Measurements from ENCODE around the gene HEATR3.
A peak's percentile ranks its signal among the peaks of the same experiment; 100 is the strongest.
"Not testable (repeated sequence)": the region's sequence is repeated elsewhere in the genome, so short reads cannot be mapped to it uniquely, and the experiment has no call there.

The HEATR3 gene

GRCh38 chr16:50132571-50132970 lies 66.8 kb downstream of the HEATR3 start:
- not testable (repeated sequence) for H3K36me3 ChIP-seq (ENCODE audit: control insufficient read depth, insufficient read depth, low read length); H3K9me3 ChIP-seq (ENCODE audit: control insufficient read depth, insufficient read depth, low read length); H3K27me3 ChIP-seq (ENCODE audit: control insufficient read depth, insufficient read depth, low read length); H3K27ac ChIP-seq (ENCODE audit: low read length); DNase-seq (ENCODE audit: low read depth, low spot score); H3K4me3 ChIP-seq (ENCODE audit: low read length); H3K4me1 ChIP-seq (ENCODE audit: control insufficient read depth, insufficient read depth, low read length)
- no CpG with 5 or more reads among the region's 7 CpGs for WGBS (ENCODE audit: insufficient coverage, insufficient read length)

DNA sequence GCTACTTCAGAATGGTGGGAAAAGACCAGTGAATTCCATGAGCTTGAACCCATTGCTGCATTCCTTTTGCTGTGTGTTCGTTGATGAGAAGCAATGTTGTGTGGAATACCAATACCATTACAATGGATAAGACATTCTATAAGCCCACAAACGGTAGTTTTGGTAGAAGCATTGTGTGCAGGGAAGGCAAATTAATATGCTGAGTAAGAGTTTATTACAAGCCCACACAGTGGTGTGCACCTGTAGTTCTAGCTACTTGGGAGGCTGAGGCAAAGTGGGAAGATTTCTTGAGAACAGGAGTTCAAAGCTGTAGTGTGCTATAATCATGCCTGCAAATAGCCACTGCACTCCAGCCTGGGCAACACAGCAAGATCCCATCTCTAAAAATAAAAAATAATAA lies 67.4 kb downstream of the HEATR3 start:
- Histone ChIP-seq H3K36me3 (ENCODE audit: control insufficient read depth, insufficient read depth, low read length) (no peaks in the 10 kb centered on the region), H3K27me3 (ENCODE audit: control insufficient read depth, insufficient read depth, low read length) (no peaks in the 10 kb centered on the region; the same call in 1 of the 2 replicates), H3K27ac (ENCODE audit: low read length) (no peak overlapping the region), H3K9me3 (ENCODE audit: control insufficient read depth, insufficient read depth, low read length) (no peaks in the 10 kb centered on the region), H3K4me3 (ENCODE audit: low read length) (no peak overlapping the region), H3K4me1 (ENCODE audit: control insufficient read depth, insufficient read depth, low read length) (no peaks in the 10 kb centered on the region)
- DNase-seq (ENCODE audit: low read depth, low spot score): no peak
- WGBS (ENCODE audit: insufficient coverage, insufficient read length): no CpG with 5 or more reads among the region's 2 CpGs

DNA sequence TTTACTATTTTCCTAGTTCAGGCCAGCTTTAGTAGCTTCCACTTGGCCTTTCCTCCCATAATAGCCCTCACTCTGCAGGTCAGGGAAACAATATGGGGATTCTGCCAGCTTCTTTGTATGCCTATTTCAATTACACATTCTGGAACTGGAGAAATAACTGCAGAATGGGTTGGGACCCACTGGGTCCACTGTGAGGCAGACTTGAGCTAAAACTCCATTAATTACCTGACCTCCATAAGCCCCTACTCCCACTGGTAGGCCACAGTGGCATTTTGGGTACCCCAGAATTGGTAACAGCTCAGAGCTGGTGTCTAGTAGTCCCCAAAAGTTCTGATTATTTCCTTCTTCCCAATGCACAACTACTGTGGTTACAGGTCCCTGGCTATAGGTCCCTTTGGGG lies 70.6 kb downstream of the HEATR3 start:
- DNase-seq (ENCODE audit: low read depth, low spot score): no peak

GRCh38 chr16:50137268-50137667 lies 71.5 kb downstream of the HEATR3 start:
- H3K36me3 ChIP-seq (ENCODE audit: control insufficient read depth, insufficient read depth, low read length): no peaks in the 10 kb centered on the region
- no peak for DNase-seq (ENCODE audit: low read depth, low spot score)
- no peaks in the 10 kb centered on the region for H3K9me3 ChIP-seq (ENCODE audit: control insufficient read depth, insufficient read depth, low read length)
- no peaks in the 10 kb centered on the region; the same call in 1 of the 2 replicates for H3K27me3 ChIP-seq (ENCODE audit: control insufficient read depth, insufficient read depth, low read length)
- WGBS (ENCODE audit: insufficient coverage, insufficient read length): no CpG with 5 or more reads among the region's 3 CpGs
- no peak overlapping the region for H3K4me3 ChIP-seq (ENCODE audit: low read length)
- H3K4me1 ChIP-seq (ENCODE audit: control insufficient read depth, insufficient read depth, low read length): no peaks in the 10 kb centered on the region
- H3K27ac ChIP-seq (ENCODE audit: low read length): no peak overlapping the region

More for the DNA sequence above, 70.6 kb downstream of the HEATR3 start:
- Histone ChIP-seq H3K4me1 (ENCODE audit: control insufficient read depth, insufficient read depth, low read length) (no peaks in the 10 kb centered on the region), H3K36me3 (ENCODE audit: control insufficient read depth, insufficient read depth, low read length) (no peaks in the 10 kb centered on the region), H3K9me3 (ENCODE audit: control insufficient read depth, insufficient read depth, low read length) (no peaks in the 10 kb centered on the region), H3K27ac (ENCODE audit: low read length) (no peak overlapping the region), H3K4me3 (ENCODE audit: low read length) (no peak overlapping the region), H3K27me3 (ENCODE audit: control insufficient read depth, insufficient read depth, low read length) (no peaks in the 10 kb centered on the region; the same call in 1 of the 2 replicates)

- DNase-seq (ENCODE audit: low read depth, low spot score): no peak
- Histone ChIP-seq H3K27ac (ENCODE audit: low read length) (no peak overlapping the region), H3K9me3 (ENCODE audit: control insufficient read depth, insufficient read depth, low read length) (no peaks in the 10 kb centered on the region), H3K27me3 (ENCODE audit: control insufficient read depth, insufficient read depth, low read length) (no peaks in the 10 kb centered on the region), H3K36me3 (ENCODE audit: control insufficient read depth, insufficient read depth, low read length) (no peaks in the 10 kb centered on the region), H3K4me3 (ENCODE audit: low read length) (no peak overlapping the region), H3K4me1 (ENCODE audit: control insufficient read depth, insufficient read depth, low read length) (no peaks in the 10 kb centered on the region)
- WGBS (ENCODE audit: insufficient coverage, insufficient read length): no CpG with 5 or more reads among the region's 1 CpG
Observed at GRCh38 chr16:50139580-50139979, 73.8 kb downstream of the HEATR3 start.

- WGBS (ENCODE audit: insufficient coverage, insufficient read length): no CpG with 5 or more reads among the region's 2 CpGs
- H3K9me3 ChIP-seq (ENCODE audit: control insufficient read depth, insufficient read depth, low read length): no peaks in the 10 kb centered on the region
- DNase-seq (ENCODE audit: low read depth, low spot score): no peak
Observed at GRCh38 chr16:50144211-50144610, 78.4 kb downstream of the HEATR3 start.

DNA sequence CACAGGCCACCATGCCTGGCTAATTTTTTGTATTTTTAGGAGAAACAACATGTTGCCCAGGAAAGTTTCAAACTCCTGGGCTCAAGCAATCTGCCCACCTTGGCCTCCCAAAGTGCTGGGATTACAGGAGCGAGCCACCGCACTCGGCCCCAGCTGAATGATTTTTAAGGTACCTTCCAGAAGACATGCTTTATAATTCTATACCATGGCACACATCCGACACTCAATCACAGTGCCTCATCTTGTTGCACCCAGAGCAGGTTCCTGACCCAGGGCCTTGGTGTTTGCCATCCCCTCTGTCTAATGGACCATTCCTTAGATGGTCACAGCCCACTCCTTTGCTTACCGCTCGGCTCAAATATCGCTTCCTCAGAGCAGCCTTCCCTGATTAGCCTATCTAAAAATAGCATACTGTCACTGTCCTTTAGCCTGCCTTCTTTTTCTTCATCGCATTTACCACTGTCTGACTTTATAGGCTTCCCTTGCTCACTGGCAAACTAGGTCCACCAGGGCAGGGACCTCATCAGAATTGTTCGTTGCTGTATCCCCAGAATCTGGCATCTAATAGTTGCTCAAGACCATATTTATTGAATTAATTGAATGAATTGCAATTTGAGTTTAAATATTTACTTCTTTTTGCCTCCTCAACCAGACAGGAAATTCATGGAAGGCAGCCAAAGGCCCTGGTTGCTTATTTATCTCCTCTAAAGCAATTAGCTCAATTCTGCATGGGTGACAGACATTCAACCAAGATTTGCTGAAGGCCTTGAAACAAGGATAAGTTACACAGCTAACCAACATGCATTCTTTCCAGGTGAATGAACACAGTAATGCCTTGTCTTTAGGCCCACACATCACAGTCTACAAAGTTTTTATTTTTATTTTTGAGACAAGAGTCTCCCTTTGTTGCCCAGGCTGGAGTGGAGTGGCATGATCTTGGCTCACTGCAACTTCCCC lies 81.0 kb downstream of the HEATR3 start:
- H3K27me3 ChIP-seq (ENCODE audit: control insufficient read depth, insufficient read depth, low read length): no peaks in the 10 kb centered on the region
- no peak for DNase-seq (ENCODE audit: low read depth, low spot score)
- H3K4me1 ChIP-seq (ENCODE audit: control insufficient read depth, insufficient read depth, low read length): no peaks in the 10 kb centered on the region
- H3K27ac ChIP-seq (ENCODE audit: low read length): no peak overlapping the region
- H3K4me3 ChIP-seq (ENCODE audit: low read length): no peak overlapping the region
- no peaks in the 10 kb centered on the region for H3K9me3 ChIP-seq (ENCODE audit: control insufficient read depth, insufficient read depth, low read length)
- WGBS (ENCODE audit: insufficient coverage, insufficient read length): no CpG with 5 or more reads among the region's 9 CpGs
- no peaks in the 10 kb centered on the region for H3K36me3 ChIP-seq (ENCODE audit: control insufficient read depth, insufficient read depth, low read length)

More at GRCh38 chr16:50144211-50144610, 78.4 kb downstream of the HEATR3 start:
- no peaks in the 10 kb centered on the region for H3K27me3 ChIP-seq (ENCODE audit: control insufficient read depth, insufficient read depth, low read length)
- H3K4me1 ChIP-seq (ENCODE audit: control insufficient read depth, insufficient read depth, low read length): no peaks in the 10 kb centered on the region
- H3K36me3 ChIP-seq (ENCODE audit: control insufficient read depth, insufficient read depth, low read length): no peaks in the 10 kb centered on the region
- no peak overlapping the region for H3K4me3 ChIP-seq (ENCODE audit: low read length)
- H3K27ac ChIP-seq (ENCODE audit: low read length): no peak overlapping the region

DNA sequence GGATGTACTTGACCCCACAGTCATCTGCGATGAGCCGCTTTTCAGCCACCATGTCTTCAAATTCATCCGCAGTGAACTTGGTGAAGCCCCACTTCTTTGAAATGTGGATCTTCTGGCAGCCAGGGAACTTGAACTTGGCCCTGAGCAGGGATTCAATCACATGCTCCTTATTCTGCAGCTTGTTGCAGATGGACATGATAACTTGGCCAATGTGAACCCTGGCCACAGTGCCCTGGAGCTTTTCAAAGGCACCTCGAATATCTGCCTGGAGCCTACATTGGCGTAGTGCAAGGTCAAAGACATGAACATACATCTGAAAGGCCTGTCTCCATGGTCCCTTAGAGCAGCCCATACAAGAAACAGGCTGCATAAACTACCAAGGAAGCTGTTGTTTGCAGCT lies 85.6 kb downstream of the HEATR3 start:
- DNase-seq (ENCODE audit: low read depth, low spot score): no peak
- H3K27ac ChIP-seq (ENCODE audit: low read length): no peak overlapping the region
- H3K4me1 ChIP-seq (ENCODE audit: control insufficient read depth, insufficient read depth, low read length): peaks cover 3% of the 10 kb centered on the region; the same call in 1 of the 2 replicates
- H3K9me3 ChIP-seq (ENCODE audit: control insufficient read depth, insufficient read depth, low read length): no peaks in the 10 kb centered on the region
- no peaks in the 10 kb centered on the region for H3K27me3 ChIP-seq (ENCODE audit: control insufficient read depth, insufficient read depth, low read length)
- H3K36me3 ChIP-seq (ENCODE audit: control insufficient read depth, insufficient read depth, low read length): no peaks in the 10 kb centered on the region
- WGBS (ENCODE audit: insufficient coverage, insufficient read length): no CpG with 5 or more reads among the region's 5 CpGs
- H3K4me3 ChIP-seq (ENCODE audit: low read length): no peak overlapping the region

GRCh38 chr16:50151756-50152155 lies 86.0 kb downstream of the HEATR3 start:
- no peak for DNase-seq (ENCODE audit: low read depth, low spot score)
- Histone ChIP-seq H3K4me1 (ENCODE audit: control insufficient read depth, insufficient read depth, low read length) (peaks cover 3% of the 10 kb centered on the region; the same call in 1 of the 2 replicates), H3K27me3 (ENCODE audit: control insufficient read depth, insufficient read depth, low read length) (no peaks in the 10 kb centered on the region), H3K27ac (ENCODE audit: low read length) (no peak overlapping the region), H3K4me3 (ENCODE audit: low read length) (no peak overlapping the region), H3K36me3 (ENCODE audit: control insufficient read depth, insufficient read depth, low read length) (no peaks in the 10 kb centered on the region), H3K9me3 (ENCODE audit: control insufficient read depth, insufficient read depth, low read length) (no peaks in the 10 kb centered on the region)
- no CpG with 5 or more reads among the region's 11 CpGs for WGBS (ENCODE audit: insufficient coverage, insufficient read length)

GRCh38 chr16:50152351-50152806 lies 86.6 kb downstream of the HEATR3 start:
- Histone ChIP-seq H3K36me3 (ENCODE audit: control insufficient read depth, insufficient read depth, low read length) (no peaks in the 10 kb centered on the region), H3K4me1 (ENCODE audit: control insufficient read depth, insufficient read depth, low read length) (peaks cover 3% of the 10 kb centered on the region; the same call in 1 of the 2 replicates), H3K27ac (ENCODE audit: low read length) (no peak overlapping the region), H3K4me3 (ENCODE audit: low read length) (peak overlapping the region; percentile 82; the same call in 1 of the 2 replicates), H3K27me3 (ENCODE audit: control insufficient read depth, insufficient read depth, low read length) (no peaks in the 10 kb centered on the region), H3K9me3 (ENCODE audit: control insufficient read depth, insufficient read depth, low read length) (no peaks in the 10 kb centered on the region)
- no peak for DNase-seq (ENCODE audit: low read depth, low spot score)
- WGBS (ENCODE audit: insufficient coverage, insufficient read length): no CpG with 5 or more reads among the region's 24 CpGs
